Forelimb muscle (tissue), 1 donor: Measurements from ENCODE around the gene ALK. TPM values are rescaled to one million over a fixed set of nuclear protein-coding genes. Genes with fewer than 3 reads are reported as not detected.

Experiments
- DNase-seq: peaks from one replicate; pipeline ENCODE4 v3.0.0-alpha.2; 2013; ENCODE audit warnings: low read depth
- polyA plus RNA-seq: library from polyadenylated mRNA; unstranded; fragments of 120-200 nt; gene quantifications from one replicate; pipeline ENCODE4 v1.2.1, GENCODE V29; 2013; ENCODE audit not compliant: insufficient read length

Gene ALK
- polyA plus RNA-seq, 1 donor: 0.03 TPM

- no peak for DNase-seq
Observed at GRCh38 chr2:29160184-29160583, 761.2 kb downstream of the ALK start.

DNA sequence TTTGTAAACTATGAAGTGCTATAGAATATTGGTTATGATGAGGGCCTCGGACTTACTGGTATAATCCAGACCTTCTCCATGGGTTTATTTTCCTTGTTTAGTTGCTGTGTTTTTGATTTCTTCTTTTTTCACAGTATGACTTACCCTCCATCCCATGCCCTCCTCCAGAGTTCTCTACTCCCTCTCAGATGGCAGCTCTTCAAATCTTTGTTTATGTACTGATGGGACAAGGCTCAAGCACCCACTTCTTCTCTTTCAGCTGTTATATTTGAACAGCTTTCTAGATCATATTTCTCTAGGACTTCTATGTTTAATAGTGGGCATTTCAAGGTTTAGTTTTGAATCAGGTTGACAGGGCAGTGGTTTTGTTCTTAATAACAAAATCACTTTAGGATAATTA lies 762.3 kb downstream of the ALK start:
- no peak for DNase-seq

- DNase-seq: no peak
Observed at GRCh38 chr2:29157131-29157530, 764.3 kb downstream of the ALK start.

DNA sequence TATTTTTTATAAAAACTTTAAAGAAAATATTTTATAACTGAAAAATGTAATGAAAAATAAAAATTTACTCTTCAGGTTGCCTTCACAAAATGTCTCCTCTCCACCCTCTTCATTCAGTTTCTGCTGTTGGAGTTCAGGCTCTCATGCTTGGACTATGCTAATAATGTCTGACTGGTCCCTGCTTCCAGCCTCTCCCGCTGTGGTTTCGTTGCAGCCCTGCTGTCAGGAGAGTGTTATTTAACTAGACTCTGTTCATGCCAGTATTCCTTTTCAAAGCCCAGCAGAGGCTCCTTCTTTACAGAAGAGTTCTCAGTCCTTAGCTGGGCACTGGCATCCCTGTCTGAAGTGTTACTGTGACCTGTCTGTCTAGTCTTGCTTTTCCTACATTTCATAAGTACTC lies 765.8 kb downstream of the ALK start:
- no peak for DNase-seq

GRCh38 chr2:29154610-29155009 lies 766.8 kb downstream of the ALK start:
- DNase-seq: no peak

DNA sequence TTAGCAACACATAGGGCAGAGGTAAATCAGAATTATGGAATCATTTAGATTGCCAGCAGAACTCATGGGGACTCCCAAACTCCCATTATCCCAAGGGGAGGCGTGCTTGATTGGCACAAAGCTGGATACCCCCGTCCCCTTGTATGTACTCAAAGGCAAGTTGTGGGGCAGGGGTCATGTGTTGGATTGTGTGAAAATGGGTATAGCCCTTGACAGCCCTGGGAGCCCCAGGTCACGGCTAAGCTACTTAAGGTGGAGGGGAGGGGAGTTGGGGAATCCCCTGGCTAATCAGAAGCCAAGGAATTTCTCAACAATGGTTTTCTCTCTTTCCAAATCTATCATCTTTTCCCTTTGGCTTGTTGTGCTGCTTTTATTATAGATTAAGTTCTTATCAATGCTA lies 773.4 kb downstream of the ALK start:
- DNase-seq: no peak

DNA sequence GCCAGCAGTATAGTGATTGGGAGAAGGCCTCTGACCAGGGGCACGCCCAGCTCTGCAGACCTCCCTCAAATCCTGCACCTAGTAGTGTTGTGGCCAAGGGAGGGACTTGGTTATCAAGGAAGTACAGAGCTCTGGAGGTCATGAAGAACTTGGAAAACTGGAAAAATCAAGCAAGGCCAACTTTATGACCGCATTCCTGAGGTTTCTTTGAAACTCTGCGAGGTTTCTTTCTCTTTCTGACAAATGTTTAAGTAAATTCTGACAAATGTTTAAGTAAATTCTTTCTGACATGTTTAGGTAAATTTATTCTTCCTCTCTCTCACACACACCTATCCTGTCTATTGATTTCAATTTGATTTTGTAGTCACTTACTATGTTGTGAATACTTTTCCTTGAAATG lies 775.2 kb downstream of the ALK start:
- DNase-seq: no peak

GRCh38 chr2:29143657-29144056 lies 777.7 kb downstream of the ALK start:
- DNase-seq: no peak

Other genes starting within 250 kb of the ALK start
- 49.9 TPM for gene YPEL5, start 225.4 kb upstream of the ALK start, polyA plus RNA-seq